D341Med (cell line): Measurements from ENCODE around the gene PLXNA4.

Experiments
- DNase-seq: peaks from one replicate; pipeline ENCODE4 v3.0.0; 2012; ENCODE audit warnings: low spot score

The PLXNA4 gene

DNA sequence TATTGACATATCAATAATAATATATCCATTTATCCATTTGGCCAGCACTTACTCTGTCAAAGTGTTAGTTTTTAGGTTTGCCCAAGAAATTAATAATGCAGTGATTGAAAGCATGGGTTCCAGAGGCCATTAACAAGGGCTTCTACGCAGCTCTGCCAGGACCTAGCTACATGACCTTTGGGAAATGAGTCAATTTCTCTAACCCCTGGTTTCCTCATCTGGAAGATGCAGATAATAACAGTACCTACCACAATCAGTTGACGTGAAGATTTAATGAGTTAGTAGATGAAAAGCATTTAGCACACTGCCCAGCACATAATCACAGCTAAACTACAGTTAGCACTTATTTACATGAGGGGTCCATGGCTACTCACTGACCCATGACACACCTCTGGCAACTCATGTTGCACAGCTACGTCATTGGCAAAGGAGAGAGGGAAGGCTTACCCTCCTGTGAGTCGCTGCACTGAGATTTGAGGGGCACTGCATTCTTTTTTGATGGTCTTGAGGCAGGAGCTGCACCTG lies 263.7 kb downstream of the PLXNA4 start:
- DNase-seq = no peak

DNA sequence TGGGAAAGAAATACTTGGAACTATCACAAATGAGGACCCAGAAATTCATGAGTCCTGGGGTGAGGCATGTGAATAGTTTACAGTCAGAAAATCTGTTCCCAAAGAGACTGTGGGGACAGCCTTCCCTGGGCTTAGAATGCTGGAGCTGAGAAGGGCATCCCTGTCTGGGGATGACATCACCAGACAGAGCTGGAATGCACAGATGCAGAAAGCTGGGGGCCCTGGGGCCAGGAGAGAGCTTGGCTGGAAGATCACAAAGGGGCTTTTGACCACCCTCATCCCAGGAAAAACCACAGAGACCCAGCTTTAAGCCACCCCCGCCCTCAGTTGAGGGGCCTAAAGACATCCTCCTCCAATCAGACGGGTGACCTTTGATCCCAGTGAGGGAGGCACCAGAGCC lies 264.5 kb downstream of the PLXNA4 start:
- no peak for DNase-seq

GRCh38 chr7:132309102-132309805 lies 267.0 kb downstream of the PLXNA4 start:
- DNase-seq = no peak

DNA sequence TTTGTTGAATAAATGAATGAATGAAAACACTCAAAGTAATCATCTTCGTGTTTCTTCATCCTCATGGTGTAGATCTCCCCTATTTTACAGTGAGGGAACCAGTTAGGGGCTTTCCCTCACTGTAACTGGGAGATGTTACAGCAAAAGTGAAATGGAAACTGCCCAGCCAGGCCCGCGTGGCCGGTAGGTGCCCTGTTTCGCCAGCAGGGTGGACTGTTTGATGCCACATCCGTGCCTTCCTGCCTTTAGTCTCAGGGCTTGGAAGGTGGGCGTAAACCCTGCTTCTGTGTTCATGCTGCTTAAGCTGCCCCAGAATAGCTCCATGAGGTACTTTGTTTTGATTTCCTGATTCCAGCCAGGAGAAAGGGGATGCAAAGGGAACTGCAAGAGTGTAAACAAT lies 268.8 kb downstream of the PLXNA4 start:
- DNase-seq = no peak

DNA sequence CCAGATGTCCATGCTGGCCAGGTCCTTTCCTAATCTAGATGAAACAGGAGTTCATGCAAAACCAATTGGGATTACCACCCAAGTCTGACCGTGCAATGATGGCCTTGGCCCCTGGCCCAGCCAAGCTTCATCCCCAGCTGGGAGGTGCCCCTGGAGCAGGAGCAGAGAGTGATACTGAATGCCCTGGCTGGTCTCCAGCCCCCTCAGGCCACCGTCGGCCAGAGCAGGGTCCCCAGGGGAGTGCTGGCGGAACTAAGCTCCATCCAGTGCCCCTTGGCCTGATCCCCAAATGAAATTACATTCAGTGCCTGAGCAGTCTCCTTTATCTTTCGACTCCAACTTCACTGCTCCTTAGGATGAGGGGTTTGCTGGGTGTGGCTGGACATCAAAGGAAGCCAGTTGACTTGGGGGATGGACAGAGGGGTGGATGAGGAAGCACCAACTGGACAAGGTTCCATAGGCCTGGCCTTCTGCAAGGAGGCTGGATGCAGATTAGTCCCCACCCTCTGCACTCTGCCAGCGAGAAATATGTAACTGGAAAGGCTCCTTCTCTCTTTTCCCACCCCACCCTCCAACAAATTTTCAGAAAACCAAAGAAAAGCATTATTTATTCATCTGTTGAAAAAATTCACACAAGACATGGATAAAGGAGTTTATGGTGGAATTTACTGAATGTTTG lies 275.5 kb downstream of the PLXNA4 start:
- DNase-seq = no peak

DNA sequence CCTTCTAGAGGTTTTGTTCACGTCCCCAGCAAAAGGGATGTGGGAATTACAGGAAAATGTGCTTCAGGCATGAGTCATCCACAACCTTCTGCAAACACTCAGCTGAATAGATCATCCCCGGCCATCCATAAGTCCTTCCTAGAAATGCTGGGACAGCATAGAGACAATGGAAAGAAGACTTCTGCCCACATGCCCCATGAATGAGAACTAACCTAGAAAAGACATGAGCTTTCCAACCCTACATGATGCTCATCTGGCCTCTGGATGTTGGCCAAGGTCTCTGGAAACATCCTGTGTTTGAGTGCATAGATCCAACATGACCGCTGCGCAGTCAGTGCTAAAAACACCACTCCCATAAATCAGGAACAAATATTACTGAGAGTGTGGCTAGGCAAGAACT lies 277.5 kb downstream of the PLXNA4 start:
- DNase-seq = no peak

DNA sequence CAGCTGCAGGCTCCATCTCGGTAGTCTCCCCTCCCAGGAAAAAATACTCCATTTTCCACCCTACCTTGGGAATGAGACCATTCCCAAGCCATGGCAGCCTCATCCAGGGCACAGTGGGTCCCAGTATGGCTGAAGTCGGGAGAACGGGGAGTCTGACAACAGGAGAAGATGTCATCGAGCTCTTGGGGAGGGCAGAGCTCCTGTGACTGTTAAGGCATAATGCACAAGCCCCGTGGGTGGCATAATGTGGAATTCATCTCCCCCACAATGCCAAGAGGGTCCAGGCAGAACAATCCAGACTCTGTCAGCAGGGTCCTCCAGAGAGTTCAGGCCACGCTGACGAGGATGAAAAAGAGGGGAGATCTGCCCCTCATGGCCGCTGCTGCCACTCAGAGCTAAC lies 279.4 kb downstream of the PLXNA4 start:
- DNase-seq = no peak

DNA sequence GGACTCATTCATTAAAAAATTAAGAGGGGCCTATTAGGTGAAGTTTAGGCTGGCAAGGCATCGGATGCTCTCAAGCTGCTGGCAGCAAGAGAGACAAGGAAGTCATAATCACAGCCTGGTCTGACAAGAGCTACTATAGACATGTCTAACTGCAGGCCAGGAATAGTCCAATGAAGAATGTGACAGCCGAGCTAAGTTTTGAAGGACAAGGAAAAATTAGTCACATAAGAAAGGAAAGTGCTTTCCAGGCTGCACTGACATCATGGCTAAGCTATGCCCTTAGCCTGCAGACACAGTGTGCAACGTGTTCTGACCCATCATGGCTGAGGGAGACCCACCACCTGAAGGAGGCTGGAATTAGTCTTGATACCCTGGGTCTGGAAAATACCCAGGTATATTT lies 281.1 kb downstream of the PLXNA4 start:
- DNase-seq = no peak

DNA sequence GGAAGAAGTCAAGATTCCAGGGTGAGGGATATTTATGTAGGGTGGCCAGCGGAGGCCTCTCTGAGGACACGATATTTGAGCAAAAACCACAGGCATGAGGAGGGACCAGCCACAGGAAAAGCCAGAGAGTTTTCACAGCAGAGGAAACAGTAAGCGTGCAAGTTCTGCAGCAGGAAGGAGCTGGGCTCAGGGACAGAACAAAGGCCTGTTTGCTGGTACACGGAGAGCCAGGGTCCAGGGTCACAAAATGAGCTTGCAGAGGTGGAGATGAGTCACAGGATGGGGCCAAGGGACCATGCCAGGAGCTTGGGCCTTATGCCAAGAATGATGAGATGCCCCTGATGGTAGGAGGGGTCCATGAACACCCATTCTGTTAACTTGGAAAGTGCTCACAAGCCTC lies 283.5 kb downstream of the PLXNA4 start:
- DNase-seq = no peak

GRCh38 chr7:132291481-132291880 lies 284.8 kb downstream of the PLXNA4 start:
- no peak for DNase-seq

DNA sequence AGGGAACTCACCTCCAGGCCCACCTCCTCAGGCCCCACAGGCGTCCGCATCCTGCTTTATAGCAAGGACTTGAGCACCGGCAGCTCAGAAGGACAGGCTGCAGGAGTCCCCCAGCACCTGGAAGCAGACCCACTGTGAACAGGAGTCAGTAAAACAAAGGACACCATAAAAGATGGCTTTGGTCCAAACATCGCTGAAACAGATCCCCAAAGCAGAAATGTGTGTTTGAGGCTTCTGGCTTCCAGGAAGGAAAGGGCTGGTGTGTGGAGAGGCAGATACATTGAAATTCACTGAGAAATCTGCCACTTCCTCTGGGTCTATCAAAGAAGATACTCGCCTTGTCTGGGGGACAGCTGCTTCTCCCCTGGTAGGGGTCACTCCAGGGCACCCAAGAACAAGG lies 286.2 kb downstream of the PLXNA4 start:
- no peak for DNase-seq

GRCh38 chr7:132286836-132287235 lies 289.4 kb downstream of the PLXNA4 start:
- no peak for DNase-seq

GRCh38 chr7:132280335-132280734 lies 295.9 kb downstream of the PLXNA4 start:
- DNase-seq = no peak

- DNase-seq = no peak
These were observed 296.6 kb downstream of the PLXNA4 start for GRCh38 chr7:132279718-132280117.

DNA sequence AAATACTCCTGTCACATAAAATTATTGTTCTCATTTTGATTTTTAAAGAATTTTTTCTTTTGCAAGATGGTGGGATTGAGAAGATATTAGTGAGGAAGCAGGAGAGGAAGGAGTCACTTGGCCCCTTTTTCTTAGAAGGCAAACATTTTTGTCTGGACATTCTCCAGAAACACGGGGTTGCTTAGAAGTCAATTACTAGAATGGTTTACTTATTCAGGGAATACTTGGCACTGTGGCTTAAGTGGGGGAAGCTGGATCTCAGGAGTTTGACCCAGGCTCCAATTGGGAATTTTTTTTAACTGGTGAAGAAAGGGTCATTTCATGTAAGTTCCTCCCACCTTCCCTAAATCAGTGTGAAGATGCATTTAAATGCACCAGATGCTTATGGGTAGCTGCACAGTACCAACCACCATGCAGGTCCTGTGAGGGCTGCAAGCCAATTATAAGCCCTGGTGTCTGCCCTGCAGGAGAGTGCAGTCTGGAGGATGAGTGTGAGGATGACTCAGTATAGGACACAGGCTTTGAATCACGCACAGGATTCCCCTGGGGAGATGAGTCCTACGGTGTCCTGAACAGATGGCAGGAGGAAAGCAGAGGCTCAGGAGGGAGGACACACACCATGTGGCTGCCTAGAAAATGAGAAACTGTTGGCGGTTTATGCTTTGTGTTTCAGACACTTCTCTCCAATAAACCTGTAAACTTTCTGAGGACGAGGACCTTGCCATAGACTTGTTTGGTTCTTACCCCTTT lies 299.1 kb downstream of the PLXNA4 start:
- DNase-seq = peak; percentile 55

- DNase-seq = peak; percentile 64
These were observed 300.0 kb downstream of the PLXNA4 start for GRCh38 chr7:132276234-132276630.

DNA sequence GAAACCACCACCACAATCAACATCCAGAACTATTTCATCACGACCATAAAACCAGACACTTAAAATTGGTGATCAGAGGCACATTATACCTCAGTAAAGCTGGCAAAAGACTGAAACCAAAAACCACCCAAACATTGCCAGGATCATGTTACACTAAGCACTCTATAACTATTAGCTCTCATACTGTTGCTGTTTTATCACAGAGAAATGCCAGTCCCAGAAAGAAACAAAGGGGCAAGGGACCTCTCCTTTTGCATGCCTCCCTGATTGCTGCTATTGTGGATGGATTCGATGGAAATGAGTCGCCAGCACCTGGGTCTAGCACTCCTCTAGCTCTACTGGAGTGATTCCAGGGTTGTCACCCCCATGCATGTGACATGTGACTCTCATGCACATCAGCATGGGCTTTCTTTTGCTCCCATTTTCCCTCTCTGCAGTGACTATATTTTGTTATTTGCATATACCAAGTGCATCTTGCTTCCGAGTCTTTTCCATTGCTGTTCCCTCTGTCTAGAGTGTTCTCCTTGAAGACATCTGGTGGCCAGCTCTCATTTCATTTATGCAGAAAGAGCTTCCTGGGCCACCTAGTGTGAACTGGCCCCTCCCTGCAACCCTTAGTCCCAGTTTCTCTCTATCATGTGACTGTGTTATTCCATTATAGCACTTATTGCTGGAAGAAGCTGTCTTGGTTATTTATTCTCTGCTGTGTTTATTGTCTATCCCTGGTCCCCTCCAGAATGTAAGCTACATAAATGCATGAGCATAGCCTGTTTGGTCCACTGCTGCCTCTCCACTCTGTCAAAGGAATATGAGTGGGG lies 300.6 kb downstream of the PLXNA4 start:
- no peak for DNase-seq

GRCh38 chr7:132272763-132273371 lies 303.4 kb downstream of the PLXNA4 start:
- DNase-seq = no peak

DNA sequence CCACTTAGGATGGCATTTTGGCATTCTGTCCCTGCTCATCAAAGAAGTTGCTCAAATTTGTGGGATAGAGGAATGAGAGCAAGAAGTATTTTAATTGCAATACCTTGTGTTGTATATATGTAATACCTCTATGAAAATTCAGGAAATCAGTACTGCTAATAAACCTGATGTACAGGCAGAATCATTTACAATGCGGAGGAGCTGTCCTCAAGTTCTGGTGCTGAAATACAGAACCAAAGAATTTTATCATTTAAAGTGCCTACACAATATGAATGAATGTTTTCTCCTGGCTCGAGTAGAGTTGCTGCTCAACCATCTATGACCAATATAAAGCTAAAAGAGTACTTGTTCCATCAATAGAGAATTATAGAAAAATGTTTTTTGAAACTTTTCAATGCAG lies 305.8 kb downstream of the PLXNA4 start:
- DNase-seq = no peak

- no peak for DNase-seq
These were observed 306.6 kb downstream of the PLXNA4 start for GRCh38 chr7:132269718-132270117.

DNA sequence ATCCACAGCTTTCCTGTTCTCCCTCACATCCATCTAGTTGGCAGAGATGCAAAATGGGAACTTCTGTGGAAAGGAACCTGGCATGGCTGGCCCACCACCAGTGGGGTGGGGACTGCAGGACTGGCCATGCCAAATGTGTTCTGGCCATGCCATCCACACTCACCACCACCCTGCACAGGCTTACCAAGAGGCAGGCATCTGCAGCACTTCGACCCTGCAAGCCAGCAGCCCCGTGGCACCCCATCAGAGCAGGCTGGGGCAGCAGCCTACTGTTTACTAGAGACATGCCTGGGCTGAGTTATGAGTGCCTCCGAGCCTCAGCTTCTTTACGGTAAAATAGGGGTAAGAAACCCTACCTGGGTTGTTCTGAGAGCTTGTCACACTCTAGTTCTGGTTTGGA lies 313.1 kb downstream of the PLXNA4 start:
- DNase-seq = no peak

DNA sequence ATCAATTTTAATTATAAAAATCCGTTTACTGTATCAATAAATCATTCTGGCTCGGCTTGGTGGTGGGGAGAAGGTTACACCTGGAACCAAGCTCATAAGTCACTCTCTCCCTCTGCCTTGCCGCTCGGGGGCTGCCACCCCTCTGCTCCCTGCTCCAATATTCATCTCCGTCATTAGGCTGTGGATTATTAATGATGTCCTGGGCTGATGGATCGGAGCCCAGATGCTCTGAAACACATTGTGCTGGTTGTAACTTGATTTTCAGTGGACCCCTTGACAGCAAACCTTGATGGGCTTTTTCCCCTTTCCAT lies 314.2 kb downstream of the PLXNA4 start:
- no peak for DNase-seq
